Inflammatory macrophage treated with lipopolysaccharide for 1 hour (primary cell): ENCODE results near the gene SYNM.
A peak's percentile ranks its signal among the peaks of the same experiment; 100 is the strongest.
"Not testable (repeated sequence)": the region's sequence is repeated elsewhere in the genome, so short reads cannot be mapped to it uniquely, and the experiment has no call there.

ENCODE experiments used
- DNase-seq, 2 donors: peaks; one replicate each; pipeline ENCODE4 v3.0.0-alpha.2; 2020 to 2022

Gene SYNM

DNA sequence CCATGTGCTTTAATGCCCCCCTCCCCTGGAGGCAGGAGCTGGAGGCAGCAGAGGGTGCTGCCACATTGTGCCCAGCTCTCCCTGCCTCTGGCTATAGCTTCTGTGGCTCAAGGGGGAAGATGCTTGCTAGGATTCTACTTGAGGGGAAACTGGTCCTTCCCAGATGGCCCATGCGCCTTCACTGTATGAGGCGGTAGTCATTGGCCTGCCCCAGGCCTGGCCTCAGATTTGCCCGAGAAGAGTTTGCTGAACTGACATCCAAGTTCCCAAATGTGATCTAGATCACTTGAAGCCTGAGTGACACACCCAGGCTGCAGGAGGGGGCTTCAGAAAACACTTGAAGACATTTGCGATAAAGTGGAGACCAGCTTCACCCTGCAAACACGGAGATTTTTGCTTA lies 4.1 kb downstream of the SYNM start:
- DNase-seq = no peak

DNA sequence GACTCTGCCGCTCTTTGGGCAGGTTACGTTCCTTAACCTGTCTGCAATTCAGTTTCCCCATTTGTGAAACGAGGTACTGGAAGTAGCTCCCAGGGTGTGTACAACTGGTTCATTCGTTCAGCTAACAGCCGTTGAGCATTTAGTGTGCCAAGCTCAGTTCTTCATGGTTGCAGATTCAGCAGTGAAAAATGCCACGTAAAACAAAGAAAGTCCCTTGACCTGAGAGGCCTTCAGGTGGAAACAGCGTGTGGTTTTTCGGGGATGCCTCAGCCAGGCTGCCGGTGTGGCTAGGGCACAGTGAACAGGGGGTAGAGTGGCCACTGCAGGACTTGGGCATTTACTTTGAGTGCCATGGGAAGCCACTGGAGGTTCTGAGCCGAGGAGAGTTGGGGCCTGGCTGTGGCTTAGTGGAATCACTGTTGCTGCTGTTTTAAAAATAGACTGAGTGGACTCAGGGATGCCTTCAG lies 4.7 kb downstream of the SYNM start:
- DNase-seq = no peak

- DNase-seq = no peak
These were observed 5.2 kb downstream of the SYNM start for GRCh38 chr15:99110093-99110492.

DNA sequence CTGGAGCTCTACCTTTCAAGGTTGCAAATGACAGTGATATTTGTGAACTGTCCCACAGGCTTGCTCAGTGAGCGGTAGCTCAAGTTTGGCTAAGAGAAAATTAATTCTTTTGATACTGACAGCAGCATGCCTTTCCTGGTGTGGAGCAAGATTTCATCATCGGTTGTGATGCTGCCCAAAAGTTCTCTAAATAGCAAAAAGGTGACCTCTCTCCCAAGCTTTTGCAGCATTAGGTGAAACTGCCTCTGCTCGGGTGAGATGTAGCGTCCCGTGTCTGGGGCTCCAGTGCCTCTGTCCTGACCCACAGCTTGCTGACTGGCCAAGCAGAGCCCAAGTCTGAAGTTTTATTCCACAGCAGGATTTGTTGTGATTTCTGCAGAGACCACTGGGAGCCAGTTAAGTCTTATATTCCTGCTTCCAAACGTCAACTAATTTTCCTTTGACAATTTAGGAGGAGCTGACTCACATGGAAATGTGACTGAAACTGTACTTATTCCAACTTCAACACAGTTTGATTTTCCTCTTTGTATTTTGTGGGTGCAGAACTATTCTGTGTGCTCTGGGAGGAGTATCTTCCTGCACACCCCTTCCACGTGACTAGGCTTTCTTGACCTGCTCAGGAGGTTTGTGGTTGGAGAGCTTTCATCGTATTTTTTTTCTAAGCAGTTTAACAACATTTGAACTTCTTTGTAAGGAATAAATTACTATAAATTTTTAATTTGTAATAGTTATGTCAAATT lies 5.9 kb downstream of the SYNM start:
- no peak for DNase-seq

- not testable (repeated sequence) for DNase-seq
These were observed 6.8 kb downstream of the SYNM start for GRCh38 chr15:99111641-99112040.

GRCh38 chr15:99113547-99114271 lies 8.8 kb downstream of the SYNM start:
- DNase-seq = no peak

- DNase-seq = no peak
These were observed 9.8 kb downstream of the SYNM start for GRCh38 chr15:99114511-99115299.

- DNase-seq = no peak
These were observed 10.7 kb downstream of the SYNM start for GRCh38 chr15:99115300-99116215.

DNA sequence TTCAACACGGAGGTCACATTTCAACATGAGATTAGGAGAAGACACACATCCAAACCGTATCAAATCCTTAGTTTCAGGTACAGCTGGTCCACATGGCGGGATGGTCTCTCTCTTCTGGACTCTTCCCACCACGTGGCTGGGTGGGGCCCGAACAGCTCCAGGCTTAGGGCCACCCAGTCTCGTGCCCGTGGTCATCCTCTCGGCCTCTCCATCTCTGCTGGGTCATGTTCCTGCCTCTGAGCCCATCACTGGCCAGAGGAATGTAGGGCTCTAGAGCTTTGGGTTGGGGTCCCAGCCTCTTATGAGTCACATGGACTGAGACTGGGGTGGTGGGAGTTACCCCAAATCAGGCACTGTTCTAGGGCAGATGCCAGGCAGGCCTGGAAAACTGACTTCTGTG lies 12.2 kb downstream of the SYNM start:
- no peak for DNase-seq

DNA sequence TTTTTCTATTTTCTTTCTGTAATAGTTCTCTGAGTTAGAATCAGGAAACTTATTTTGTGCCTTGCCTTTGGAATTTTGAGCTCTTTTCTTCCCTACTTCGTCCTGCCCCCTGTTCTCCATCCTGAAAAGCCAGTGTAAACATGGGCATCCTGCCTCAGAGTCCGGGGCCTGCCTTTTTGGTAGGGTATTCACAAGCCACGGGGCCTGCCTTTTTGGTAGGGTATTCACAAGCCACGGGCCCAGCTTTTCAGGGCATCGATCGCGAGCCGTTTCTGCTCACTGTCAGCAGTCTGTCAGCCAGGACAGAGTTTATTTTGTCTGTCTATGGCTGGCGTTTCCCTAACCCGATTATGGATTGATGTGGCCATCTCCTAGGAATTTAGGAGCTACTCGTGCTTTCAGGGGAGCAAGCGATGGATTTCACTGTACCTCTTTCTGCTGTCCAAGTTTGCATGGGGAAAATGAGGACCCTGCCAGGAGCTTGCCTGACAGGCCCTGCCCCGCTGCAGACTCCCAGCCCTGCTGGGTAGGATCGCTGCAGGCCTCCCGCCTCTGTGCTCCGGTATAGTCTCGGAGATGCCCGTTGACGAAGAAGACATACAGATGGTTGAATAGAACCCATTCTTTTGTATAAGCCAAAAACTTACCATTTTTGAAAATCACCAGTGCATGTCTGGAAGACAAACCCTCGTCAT lies 12.8 kb downstream of the SYNM start:
- no peak for DNase-seq

- DNase-seq = no peak
These were observed 13.4 kb downstream of the SYNM start for GRCh38 chr15:99118258-99118632.

DNA sequence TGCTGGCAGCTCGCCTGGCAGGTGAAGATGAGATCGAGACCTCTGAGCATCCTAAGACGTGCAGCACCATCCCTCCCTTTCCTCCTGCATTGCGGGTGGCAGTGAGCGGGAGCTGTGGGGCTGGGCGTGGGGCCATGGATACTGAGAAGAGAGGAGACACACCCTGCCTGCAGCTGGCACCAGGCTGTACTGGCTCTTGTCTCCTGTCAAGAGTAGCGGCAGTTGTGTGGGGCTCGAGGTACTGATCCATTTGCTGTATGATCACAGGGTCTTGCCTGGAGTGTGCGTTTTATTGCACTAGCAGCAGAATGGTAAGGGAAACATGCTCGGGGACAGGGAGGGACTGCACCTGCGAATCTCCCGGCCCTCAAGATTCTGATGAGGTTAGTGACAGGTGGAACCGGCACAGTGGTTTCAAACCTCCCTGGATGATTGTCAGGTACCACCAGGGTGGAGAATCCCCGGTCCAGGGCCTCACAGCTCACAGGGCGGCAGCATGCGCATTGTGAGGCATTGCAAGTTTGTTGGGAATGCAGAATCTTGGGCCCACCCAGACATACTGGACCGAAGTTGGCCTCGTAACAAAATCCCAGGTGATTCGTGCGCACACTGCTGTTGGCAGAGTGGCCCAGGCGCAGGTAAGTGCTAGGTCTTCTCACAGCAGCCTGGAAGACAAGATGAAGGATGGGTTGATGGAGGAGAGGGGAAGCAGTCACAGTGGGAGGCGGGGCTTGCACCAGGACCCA lies 14.1 kb downstream of the SYNM start:
- no peak for DNase-seq

DNA sequence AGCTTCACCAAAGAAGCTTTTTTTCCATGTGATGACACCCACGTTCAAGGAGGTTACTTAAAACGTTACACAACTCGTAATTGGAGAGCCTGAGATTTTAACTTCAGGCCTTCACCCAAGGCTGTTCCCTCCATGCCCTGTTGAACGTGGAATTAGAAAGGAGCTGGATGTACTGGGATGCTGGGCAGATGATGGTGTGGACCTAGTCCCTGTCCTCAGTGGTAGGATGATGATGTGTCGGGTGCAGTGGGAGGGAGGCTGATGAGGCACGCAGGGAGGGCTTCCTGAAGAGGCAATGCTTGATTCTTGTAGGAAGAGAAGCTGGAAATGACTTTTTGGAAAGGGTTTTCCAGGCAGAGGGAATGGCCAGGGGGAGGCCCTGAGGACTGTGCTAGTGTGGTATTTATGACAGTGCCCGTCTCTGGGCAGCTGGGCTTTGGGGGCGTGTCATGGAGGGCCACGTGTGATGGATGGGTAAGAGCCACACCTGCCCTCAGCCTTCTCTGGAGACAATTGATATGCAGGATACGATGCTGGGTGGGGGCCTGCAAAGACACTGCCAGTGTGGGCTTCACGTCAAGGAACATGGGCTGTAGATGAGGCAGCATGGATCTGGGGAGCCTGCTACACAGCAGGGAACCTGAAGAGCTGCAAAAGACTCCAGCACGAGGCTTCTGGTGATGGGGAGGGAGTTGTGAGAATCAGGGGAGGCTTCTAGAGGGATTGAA lies 15.3 kb downstream of the SYNM start:
- no peak for DNase-seq

DNA sequence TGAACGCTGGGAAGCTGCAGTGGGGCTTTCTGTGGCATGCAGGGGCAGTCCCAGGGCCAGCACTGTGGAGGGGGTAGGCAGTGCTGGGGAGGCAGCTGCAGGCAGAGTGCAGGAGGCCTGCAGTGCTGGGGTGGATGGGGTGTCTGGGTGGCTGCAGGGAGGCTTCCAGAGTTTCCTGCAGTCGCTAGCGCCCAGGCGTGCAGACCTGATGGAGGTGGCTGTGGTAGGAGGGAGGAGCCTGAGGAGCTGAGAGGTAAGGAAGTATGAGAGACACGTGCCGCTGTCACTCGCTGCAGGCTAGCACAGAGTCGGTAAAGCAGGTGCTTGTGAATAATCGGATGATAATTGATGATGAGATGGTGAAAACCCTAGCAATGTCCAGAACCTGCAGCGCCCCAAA lies 16.3 kb downstream of the SYNM start:
- DNase-seq = no peak

DNA sequence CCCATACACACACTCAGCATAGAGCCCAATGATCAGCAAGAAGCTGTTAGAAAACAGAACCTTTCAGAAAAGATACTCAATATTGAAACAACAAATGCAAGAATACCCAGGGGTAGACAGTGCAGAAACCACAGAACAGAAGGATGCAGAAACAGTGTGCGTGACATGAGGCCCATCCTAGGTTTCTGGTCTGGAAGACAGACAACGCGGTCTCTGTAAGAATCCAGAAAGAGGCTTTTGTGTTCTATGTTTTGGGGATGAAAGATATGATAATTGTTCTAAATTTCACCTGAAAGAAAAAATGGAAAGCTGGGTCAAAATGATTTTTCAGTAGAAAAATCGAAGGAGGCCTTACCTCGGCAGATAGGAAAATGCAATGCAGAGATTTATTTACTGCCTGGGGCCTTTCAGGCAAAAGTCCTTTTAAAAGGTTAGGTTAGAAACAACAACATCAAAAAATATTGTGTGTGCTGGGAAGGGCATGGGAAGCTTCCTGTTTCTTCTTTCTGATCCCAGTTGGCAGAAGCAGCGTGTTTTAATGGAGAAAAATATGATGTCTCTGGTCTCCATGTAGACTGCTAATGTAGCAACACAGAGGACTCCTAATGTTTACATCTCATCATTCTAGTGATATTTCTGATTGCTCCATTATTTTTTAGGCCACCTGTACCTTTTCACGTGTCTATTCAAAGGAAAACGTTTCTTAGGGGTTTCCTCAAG lies 17.0 kb downstream of the SYNM start:
- no peak for DNase-seq

- DNase-seq = no peak
These were observed 18.2 kb downstream of the SYNM start for GRCh38 chr15:99122831-99123712.

- peak; percentile 19 to 51 for DNase-seq
These were observed 19.0 kb downstream of the SYNM start for GRCh38 chr15:99123713-99124451.

- no peak for DNase-seq
These were observed 19.8 kb downstream of the SYNM start for GRCh38 chr15:99124641-99125040.
